ENCODE results near the gene SMYD3. TPM values are rescaled to one million over a fixed set of nuclear protein-coding genes. Genes with fewer than 3 reads are reported as not detected.

Gene SMYD3
- total RNA-seq, 1 donor from 2014 or later: 80.8 TPM

DNA sequence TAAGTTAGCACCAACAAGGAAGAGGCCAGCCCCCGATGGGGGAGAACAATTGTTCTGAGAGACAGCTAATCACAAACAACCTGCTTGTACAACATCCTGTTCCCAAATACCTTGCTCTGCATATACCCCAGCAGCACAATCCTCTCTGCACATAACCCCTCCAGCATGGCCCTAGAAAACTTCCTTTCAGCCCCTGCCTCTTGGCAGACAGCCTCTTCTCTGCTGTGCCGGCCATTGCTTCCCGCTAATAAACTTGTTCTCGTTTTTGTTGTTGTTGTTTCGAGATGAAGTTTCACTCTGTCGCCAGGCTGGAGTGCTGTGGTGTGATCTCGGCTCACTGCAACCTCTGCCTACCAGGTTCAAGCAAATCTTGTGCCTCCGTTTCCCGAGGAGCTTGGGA lies 392.7 kb downstream of the SMYD3 start:
- H3K9ac ChIP-seq (ENCODE audit: low read length): no peak overlapping the region
- H3K9me3 ChIP-seq (ENCODE audit: insufficient read depth, low read depth, low read length): no peaks in the 10 kb centered on the region

DNA sequence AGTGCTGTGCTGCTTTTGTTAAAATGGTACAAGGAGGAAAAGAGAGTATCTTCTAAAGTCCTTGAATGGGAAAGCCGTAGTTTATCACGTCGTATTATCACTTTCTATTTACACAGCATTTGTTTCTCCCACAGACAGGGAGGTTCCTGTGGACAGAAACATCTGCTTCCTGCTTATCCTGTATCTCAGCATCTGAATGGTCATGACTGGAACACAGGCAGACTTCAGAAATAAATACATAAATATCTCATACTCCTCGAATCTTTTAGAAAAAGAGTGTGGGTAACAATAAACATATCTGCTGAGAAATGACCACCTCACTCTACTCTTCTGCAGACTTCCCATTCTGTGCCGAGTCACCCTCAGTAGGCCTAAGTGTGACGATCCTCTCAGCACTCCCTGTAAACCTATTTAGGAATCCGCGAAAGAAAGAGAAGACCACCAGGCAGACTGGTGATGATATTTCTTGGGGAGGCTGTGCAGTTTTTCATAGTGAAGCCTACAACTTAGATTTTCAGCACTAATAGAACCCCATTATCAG lies 393.5 kb downstream of the SMYD3 start:
- no peak overlapping the region for H3K4me3 Mint-ChIP-seq (ENCODE audit: unreplicated experiment)
- peaks cover 13% of the 10 kb centered on the region for H3K4me1 ChIP-seq (ENCODE audit: insufficient read depth, low read length)
- no peaks in the 10 kb centered on the region for H4K20me1 ChIP-seq (ENCODE audit: insufficient read depth, low read length)
- H3K4me2 ChIP-seq (ENCODE audit: low read length): peak overlapping the region; percentile 7
- no peaks in the 10 kb centered on the region for H3K9me3 ChIP-seq (ENCODE audit: insufficient read depth, low read depth, low read length)
- peaks cover 1% of the 10 kb centered on the region for H3K4me1 Mint-ChIP-seq (ENCODE audit: low read depth, unreplicated experiment)
- H3K9me3 Mint-ChIP-seq (ENCODE audit: unreplicated experiment): no peaks in the 10 kb centered on the region
- FAIRE-seq (no peak), DNase-seq (ENCODE audit: low read depth) (no peak)
- H3K27ac ChIP-seq (ENCODE audit: low read depth, low read length): no peak overlapping the region
- no peaks in the 10 kb centered on the region for H3K36me3 ChIP-seq (ENCODE audit: insufficient read depth, low read length)
- no peak overlapping the region for H3K27ac Mint-ChIP-seq (ENCODE audit: unreplicated experiment)
- TF ChIP-seq EZH2 (IDR thresholded peaks at IDR 0.05; ENCODE audit: insufficient read depth, low read length): no peak
- TF ChIP-seq, protein P1, sequence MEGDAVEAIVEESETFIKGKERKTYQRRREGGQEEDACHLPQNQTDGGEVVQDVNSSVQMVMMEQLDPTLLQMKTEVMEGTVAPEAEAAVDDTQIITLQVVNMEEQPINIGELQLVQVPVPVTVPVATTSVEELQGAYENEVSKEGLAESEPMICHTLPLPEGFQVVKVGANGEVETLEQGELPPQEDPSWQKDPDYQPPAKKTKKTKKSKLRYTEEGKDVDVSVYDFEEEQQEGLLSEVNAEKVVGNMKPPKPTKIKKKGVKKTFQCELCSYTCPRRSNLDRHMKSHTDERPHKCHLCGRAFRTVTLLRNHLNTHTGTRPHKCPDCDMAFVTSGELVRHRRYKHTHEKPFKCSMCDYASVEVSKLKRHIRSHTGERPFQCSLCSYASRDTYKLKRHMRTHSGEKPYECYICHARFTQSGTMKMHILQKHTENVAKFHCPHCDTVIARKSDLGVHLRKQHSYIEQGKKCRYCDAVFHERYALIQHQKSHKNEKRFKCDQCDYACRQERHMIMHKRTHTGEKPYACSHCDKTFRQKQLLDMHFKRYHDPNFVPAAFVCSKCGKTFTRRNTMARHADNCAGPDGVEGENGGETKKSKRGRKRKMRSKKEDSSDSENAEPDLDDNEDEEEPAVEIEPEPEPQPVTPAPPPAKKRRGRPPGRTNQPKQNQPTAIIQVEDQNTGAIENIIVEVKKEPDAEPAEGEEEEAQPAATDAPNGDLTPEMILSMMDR (IDR thresholded peaks at IDR 0.05; ENCODE audit: insufficient read depth, low read depth, low read length): no peak
- H3K27me3 Mint-ChIP-seq (ENCODE audit: low read depth, unreplicated experiment): no peaks in the 10 kb centered on the region
- H3K4me3 ChIP-seq (ENCODE audit: insufficient read depth, low read depth, low read length): no peak overlapping the region
- H3K79me2 ChIP-seq (ENCODE audit: insufficient read depth, low read length): no peaks in the 10 kb centered on the region
- no peak overlapping the region for H3K9ac ChIP-seq (ENCODE audit: low read length)
- H3K27me3 ChIP-seq (ENCODE audit: insufficient read depth, low read length): no peaks in the 10 kb centered on the region
- peaks cover 18% of the 10 kb centered on the region for H3K36me3 Mint-ChIP-seq (ENCODE audit: low read depth, unreplicated experiment)
- no peak overlapping the region for H2AFZ ChIP-seq (ENCODE audit: low read depth, low read length)

More for the DNA sequence above, 392.7 kb downstream of the SMYD3 start:
- Mint-ChIP-seq H3K4me1 (ENCODE audit: low read depth, unreplicated experiment) (no peaks in the 10 kb centered on the region), H3K4me3 (ENCODE audit: unreplicated experiment) (no peak overlapping the region), H3K27ac (ENCODE audit: unreplicated experiment) (no peak overlapping the region), H3K36me3 (ENCODE audit: low read depth, unreplicated experiment) (peaks cover 18% of the 10 kb centered on the region), H3K9me3 (ENCODE audit: unreplicated experiment) (no peaks in the 10 kb centered on the region), H3K27me3 (ENCODE audit: low read depth, unreplicated experiment) (no peaks in the 10 kb centered on the region)
- FAIRE-seq (no peak), DNase-seq (ENCODE audit: low read depth) (no peak)
- Histone ChIP-seq H2AFZ (ENCODE audit: low read depth, low read length) (no peak overlapping the region), H4K20me1 (ENCODE audit: insufficient read depth, low read length) (no peaks in the 10 kb centered on the region), H3K4me3 (ENCODE audit: insufficient read depth, low read depth, low read length) (no peak overlapping the region), H3K4me1 (ENCODE audit: insufficient read depth, low read length) (peaks cover 12% of the 10 kb centered on the region), H3K27ac (ENCODE audit: low read depth, low read length) (no peak overlapping the region), H3K79me2 (ENCODE audit: insufficient read depth, low read length) (no peaks in the 10 kb centered on the region), H3K27me3 (ENCODE audit: insufficient read depth, low read length) (no peaks in the 10 kb centered on the region), H3K4me2 (ENCODE audit: low read length) (no peak overlapping the region), H3K36me3 (ENCODE audit: insufficient read depth, low read length) (no peaks in the 10 kb centered on the region)
- no peak for TF ChIP-seq EZH2 (IDR thresholded peaks at IDR 0.05; ENCODE audit: insufficient read depth, low read length)
- TF ChIP-seq, protein P1 (IDR thresholded peaks at IDR 0.05; ENCODE audit: insufficient read depth, low read depth, low read length): no peak

DNA sequence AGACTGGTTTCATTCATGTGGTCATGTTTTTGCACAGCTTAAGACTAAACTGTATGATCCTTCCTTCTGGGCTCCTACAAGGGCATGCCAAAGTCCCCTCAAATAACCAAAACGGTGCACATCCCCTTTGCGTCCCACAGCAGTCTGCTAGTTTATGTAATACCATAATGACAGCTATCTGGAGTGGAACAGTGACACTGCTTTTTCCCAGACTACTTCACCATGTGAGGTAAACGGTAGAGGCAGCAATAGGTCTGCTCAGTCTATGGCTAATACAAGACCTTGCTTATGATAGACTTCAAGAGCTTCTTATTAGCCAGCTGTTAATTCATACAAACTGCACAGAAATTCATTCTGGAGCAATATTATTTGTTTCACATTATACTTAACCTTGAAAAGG lies 395.5 kb downstream of the SMYD3 start:
- Histone ChIP-seq H3K79me2 (ENCODE audit: insufficient read depth, low read length) (no peaks in the 10 kb centered on the region), H2AFZ (ENCODE audit: low read depth, low read length) (no peak overlapping the region), H3K4me1 (ENCODE audit: insufficient read depth, low read length) (peaks cover 30% of the 10 kb centered on the region), H4K20me1 (ENCODE audit: insufficient read depth, low read length) (no peaks in the 10 kb centered on the region), H3K27me3 (ENCODE audit: insufficient read depth, low read length) (no peaks in the 10 kb centered on the region), H3K4me3 (ENCODE audit: insufficient read depth, low read depth, low read length) (no peak overlapping the region), H3K27ac (ENCODE audit: low read depth, low read length) (no peak overlapping the region), H3K9me3 (ENCODE audit: insufficient read depth, low read depth, low read length) (no peaks in the 10 kb centered on the region), H3K36me3 (ENCODE audit: insufficient read depth, low read length) (no peaks in the 10 kb centered on the region), H3K9ac (ENCODE audit: low read length) (no peak overlapping the region), H3K4me2 (ENCODE audit: low read length) (no peak overlapping the region)
- DNase-seq (ENCODE audit: low read depth): no peak
- Mint-ChIP-seq H3K27ac (ENCODE audit: unreplicated experiment) (no peak overlapping the region), H3K4me1 (ENCODE audit: low read depth, unreplicated experiment) (peaks cover 17% of the 10 kb centered on the region), H3K4me3 (ENCODE audit: unreplicated experiment) (no peak overlapping the region), H3K36me3 (ENCODE audit: low read depth, unreplicated experiment) (peaks cover 16% of the 10 kb centered on the region), H3K27me3 (ENCODE audit: low read depth, unreplicated experiment) (no peaks in the 10 kb centered on the region), H3K9me3 (ENCODE audit: unreplicated experiment) (no peaks in the 10 kb centered on the region)
- FAIRE-seq: no peak
- TF ChIP-seq, protein P1 (IDR thresholded peaks at IDR 0.05; ENCODE audit: insufficient read depth, low read depth, low read length): no peak
- TF ChIP-seq EZH2 (IDR thresholded peaks at IDR 0.05; ENCODE audit: insufficient read depth, low read length): no peak

All from astrocyte (in vitro differentiated cells and primary cell).